GM21737 (cell line): ENCODE data around the gene PPP1R12C.
"Not testable (repeated sequence)": the region's sequence is repeated elsewhere in the genome, so short reads cannot be mapped to it uniquely, and the experiment has no call there.

Source experiments
- ATAC-seq: cut with Tn5 transposase; IDR thresholded peaks from one replicate; pipeline ENCODE4 v1.9.1; 2021; ENCODE audit warnings: mild to moderate bottlenecking, moderate library complexity; ENCODE audit not compliant: unreplicated experiment

PPP1R12C gene

GRCh38 chr19:55112246-55112776 is 5.1 kb downstream of the PPP1R12C start:
- ATAC-seq: no peak

DNA sequence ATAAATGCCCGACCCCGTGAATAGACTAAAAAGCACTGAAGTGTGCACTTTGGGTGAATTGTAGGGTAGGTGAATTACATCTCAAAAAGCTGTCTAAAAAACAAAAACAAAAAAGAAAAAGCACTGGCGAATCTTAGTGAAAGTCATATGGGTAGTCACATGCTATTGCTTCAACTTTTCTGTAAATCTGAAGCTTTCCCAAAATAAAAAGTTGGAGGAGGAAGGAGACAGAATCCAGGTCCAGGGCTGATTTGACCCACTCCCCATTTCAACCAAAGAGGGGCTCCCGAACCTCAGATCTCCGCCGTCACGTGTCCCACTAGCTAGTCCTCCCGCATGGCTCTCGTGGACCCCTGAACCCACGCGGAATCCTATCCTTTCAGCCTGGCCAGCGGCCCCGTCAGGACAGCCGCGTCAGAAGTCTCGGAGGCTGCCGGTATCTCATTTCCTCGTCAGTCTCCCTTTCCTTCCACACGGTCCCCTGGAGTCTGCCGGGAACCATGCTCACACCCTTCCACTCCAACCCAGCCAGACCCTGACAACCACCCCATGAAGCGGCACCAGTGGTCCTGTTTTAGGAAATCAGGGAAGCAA is 6.1 kb downstream of the PPP1R12C start:
- no peak for ATAC-seq

DNA sequence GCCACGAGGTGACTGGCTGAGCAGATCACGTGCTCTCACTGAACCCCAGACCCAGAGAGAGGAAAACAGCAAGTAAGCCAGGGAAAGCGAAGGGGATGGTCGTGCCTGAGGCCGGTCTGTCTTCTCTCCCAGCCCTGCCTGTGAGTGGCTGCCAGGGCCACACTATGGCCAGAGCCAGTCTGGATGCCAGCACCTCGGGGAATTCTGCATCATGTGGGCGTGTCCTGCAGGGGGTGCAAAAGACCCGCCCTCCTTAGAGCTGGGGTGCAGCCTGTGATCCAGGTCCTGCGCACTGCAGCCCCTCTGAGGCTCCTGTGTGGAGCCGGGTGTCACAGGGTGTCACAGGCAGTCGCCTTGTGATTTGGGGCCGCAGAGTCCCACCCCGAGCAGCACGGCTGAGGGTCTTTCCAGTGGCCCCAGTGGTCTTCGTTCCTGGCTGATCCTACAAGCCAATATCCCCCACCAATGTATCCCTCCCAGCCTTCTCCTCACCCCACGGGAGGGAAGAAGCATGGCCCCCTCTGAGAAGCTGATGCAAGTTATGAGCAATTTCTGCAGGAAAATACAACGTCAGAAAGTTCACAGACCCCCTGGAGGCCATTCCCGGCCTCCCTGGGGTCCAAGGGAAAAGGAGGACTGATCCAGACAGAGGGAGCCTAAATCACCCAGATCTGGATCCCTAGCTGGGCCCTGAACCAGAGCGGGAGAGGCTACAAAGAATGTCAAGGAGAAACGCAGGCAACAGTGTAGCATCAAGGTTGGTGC is 7.7 kb downstream of the PPP1R12C start:
- ATAC-seq: no peak

- ATAC-seq: not testable (repeated sequence)
These were observed 10.2 kb downstream of the PPP1R12C start for GRCh38 chr19:55107252-55107651.

DNA sequence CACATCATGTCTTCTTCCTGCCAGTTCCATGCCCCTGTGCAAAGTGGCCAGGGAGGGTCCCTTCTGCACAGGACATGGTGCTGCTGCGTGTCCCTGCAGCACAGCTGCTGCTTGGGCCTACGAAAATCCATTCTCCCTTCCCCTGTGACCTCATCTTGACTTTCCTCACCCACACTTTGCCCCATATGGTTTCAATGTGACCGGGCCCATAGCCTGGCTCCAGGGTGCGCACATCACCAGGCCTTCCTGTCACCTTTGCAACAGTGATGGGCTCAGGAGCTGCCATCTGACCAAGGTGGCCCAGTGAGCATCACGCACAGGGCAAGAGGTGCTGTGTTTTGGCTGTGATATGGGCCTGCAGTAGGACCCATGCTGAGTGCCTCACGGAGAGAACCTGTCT is 10.8 kb downstream of the PPP1R12C start:
- no peak for ATAC-seq

DNA sequence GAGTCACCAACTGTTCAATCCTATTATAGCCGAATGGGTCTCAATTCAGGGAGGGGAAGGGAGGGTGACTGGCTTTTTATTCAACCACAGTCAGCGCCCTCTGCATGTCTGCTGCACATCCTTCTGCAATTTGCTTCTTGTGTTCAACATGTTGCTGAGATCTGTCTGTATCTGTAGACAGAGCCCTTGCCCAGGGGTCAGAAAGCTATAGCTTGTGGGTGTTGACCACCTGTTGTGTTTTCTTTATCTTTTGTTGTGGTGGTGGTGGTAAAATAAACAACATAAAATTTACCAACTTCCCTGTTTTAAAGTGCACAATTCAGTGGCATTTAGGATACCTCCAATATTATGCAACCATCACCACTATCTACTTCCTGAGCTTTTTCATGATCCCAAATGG is 12.2 kb downstream of the PPP1R12C start:
- ATAC-seq: no peak

- no peak for ATAC-seq
These were observed 14.2 kb downstream of the PPP1R12C start for GRCh38 chr19:55103190-55103589.

DNA sequence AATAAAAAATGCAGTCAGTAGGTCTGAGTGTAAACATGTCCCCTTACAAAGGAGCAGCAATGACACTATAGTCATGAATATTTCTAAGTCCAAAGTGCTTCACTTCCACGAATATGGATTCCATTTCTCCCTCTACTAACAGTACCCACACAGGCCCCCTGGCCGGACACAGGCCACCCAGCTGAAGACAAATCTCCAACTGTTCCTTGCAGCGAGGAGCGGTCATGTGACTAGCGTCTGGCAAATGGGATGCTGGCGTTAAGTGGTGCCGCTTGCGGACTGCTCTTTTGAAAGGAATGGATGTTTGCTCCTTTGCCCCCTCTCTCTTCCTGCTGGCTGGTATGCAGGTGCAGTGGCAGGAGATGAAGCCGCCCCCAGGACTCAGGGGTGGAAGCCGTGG is 16.2 kb downstream of the PPP1R12C start:
- ATAC-seq: no peak

GRCh38 chr19:55099557-55100506 is 17.6 kb downstream of the PPP1R12C start:
- ATAC-seq: no peak

GRCh38 chr19:55098716-55099556 is 18.5 kb downstream of the PPP1R12C start:
- ATAC-seq: no peak

DNA sequence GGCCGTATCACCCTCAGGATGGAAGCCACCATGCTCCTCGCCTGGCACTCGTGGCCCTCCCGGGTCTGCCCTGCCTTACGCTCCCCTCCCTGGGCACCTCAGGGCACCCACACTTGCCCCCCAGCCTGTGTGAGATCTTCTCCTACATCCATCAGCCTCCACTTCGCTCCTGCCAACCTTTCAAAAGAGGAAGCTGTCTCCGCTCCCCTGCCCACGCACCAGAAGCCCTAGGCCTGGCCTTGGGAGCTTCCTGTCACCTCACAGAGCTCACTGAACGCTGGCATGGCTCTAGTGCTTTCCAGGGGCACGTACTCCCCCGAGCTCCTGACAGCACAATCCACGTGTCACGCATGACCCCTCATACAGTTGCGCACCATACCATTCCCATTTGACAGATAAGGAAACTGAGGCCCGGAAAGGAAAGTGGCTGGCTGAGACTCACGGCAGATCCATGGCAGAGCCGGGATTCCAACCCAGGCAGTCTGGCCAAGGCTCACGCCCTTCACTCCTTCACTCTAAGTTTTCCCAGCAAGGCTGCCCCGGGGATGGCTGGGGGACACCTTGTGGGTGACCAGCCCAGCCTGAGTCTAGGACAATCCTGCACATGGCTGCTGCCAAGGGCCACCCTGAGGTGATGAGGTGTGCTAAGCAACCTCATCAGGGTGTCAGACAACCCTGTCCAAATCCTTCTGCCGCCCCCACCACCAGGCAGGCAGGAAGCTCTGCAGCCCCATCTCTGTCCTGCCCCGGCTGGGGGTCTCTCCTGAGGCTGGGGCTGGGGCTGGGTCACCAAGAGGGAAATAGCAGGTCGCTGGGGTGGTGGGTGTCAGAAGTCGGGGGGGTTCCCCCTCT is 19.3 kb downstream of the PPP1R12C start:
- no peak for ATAC-seq

DNA sequence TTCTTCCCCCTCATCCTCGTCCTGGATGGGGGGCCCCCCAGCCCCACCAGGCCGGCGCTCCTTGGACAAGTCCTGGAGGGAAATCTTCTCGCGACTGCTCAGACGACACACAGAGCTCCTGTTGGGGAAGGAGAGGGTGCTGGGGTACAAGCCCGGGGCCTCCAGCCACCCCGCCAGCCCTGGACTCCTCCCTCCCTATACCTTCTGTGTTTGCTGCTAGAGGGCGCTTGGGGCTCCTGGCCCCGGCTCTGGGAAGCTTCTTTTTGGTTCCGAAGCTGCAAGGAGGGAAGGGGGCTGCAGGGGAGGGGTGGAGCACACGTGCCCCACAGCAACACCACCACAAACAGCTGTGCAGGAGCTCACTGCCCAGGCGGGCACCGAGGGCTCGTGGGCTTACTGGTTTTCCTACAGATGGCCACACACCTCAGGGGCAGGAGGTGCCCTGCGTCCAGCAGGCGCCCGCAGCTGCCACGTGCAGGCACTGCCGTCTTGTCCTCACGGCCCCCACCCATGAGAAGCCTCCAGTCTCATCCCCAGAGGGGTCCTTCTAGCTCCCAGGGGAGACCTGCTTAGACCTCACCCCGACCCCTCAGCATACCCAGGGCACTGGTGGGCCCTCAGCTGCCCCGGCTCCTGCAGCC is 21.3 kb downstream of the PPP1R12C start:
- no peak for ATAC-seq

DNA sequence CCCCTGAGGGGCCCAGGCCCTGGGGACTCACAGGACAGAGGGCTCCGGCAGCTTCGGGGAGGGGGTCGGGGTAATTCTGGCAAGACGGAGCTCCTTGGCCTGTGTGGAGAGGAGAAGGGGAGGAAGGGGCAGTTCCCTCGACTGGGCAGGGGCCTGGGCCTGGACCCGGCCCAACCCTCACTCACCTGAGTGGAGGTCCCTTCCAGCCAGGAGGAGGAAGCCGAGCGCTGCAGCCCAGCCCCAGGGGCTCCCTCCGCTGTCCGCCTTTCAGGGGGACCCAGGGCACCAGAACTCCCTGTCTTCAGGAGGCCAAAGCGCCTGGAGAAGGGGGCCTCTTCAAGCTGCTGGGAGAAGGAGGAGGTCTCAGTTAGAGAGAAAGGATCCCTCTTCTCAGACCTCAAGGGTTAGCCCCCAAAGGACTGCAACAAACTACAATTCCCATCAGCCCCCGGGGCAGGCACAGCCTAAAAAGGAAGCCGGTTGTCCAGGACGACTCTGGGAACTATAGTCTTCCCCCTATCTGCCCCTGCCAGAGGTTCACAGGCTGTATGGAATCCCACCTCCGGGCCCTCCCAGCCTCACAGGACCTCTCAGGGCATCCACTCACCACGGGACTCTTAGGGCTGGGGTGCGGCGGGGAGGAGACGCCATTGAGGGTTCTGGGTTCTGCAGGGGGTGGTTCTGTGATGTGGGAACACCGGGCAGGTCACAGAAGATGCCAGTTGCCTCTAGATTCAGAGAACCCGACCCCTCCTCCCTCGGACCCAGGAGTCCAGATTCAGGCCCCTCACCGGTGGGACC is 22.0 kb downstream of the PPP1R12C start:
- no peak for ATAC-seq

GRCh38 chr19:55094456-55095259 is 22.8 kb downstream of the PPP1R12C start:
- ATAC-seq: no peak

GRCh38 chr19:55092423-55093318 is 24.8 kb downstream of the PPP1R12C start:
- no peak for ATAC-seq

- no peak for ATAC-seq
These were observed 25.5 kb downstream of the PPP1R12C start for GRCh38 chr19:55091955-55092354.
